Measurements from ENCODE around the gene KIAA0586.
"Not testable (repeated sequence)": the region's sequence is repeated elsewhere in the genome, so short reads cannot be mapped to it uniquely, and the experiment has no call there.

The KIAA0586 gene

GRCh38 chr14:58484176-58484575, 56.7 kb downstream of the KIAA0586 start:
- Histone ChIP-seq H3K4me1 (ENCODE audit: control insufficient read depth in 2 of 2, insufficient read depth in 2 of 2, low read length in 2 of 2) (no peaks in the 10 kb centered on the region), H3K27ac (ENCODE audit: low read depth in 2 of 2, low read length in 2 of 2) (no peak overlapping the region), H3K36me3 (ENCODE audit: control insufficient read depth in 2 of 2, insufficient read depth in 2 of 2, low read length in 2 of 2) (peaks cover 0 to 19% of the 10 kb centered on the region in 2 donors), H3K4me3 (ENCODE audit: low read length in 2 of 2) (no peak overlapping the region), H3K27me3 (ENCODE audit: control insufficient read depth in 2 of 2, insufficient read depth in 2 of 2, low read length in 2 of 2) (no peaks in the 10 kb centered on the region), H3K9ac (ENCODE audit: low read depth in 1 of 2, low read length in 2 of 2) (no peak overlapping the region), H3K9me3 (ENCODE audit: control insufficient read depth in 2 of 2, low read length in 2 of 2) (no peaks in the 10 kb centered on the region)

- H3K27me3 ChIP-seq (ENCODE audit: control insufficient read depth in 2 of 2, insufficient read depth in 2 of 2, low read length in 2 of 2), result no peaks in the 10 kb centered on the region
- H3K9me3 ChIP-seq (ENCODE audit: control insufficient read depth in 2 of 2, low read length in 2 of 2), result no peaks in the 10 kb centered on the region
- H3K4me1 ChIP-seq (ENCODE audit: control insufficient read depth in 2 of 2, insufficient read depth in 2 of 2, low read length in 2 of 2), result no peaks in the 10 kb centered on the region
- no peak overlapping the region for H3K27ac ChIP-seq (ENCODE audit: low read depth in 2 of 2, low read length in 2 of 2)
- no peak overlapping the region for H3K4me3 ChIP-seq (ENCODE audit: low read length in 2 of 2)
- H3K36me3 ChIP-seq (ENCODE audit: control insufficient read depth in 2 of 2, insufficient read depth in 2 of 2, low read length in 2 of 2), result peaks cover 15 to 26% of the 10 kb centered on the region in 2 donors
- H3K9ac ChIP-seq (ENCODE audit: low read depth in 1 of 2, low read length in 2 of 2), result no peak overlapping the region
Measured at GRCh38 chr14:58488550-58488949, 61.0 kb downstream of the KIAA0586 start.

DNA sequence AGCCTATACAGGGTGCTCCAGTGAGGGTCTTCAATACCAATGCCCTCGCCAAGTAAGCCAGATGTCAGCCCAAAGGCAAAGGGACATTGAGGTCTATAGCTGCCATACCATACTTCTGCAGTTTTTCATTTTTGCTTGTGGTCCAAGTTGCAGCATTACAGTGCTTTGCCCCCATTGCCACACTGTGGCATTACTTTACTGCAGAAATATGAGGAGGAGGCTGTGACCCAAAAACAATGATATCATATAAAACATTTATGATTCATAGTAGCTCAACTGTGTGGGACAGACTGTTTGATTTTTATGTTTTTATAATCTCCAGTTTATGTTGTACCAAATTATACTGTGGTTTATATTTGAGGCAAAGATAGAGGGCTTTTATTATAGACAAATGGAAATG, 64.1 kb downstream of the KIAA0586 start:
- Histone ChIP-seq H3K4me3 (ENCODE audit: low read length in 2 of 2) (no peak overlapping the region), H3K27me3 (ENCODE audit: control insufficient read depth in 2 of 2, insufficient read depth in 2 of 2, low read length in 2 of 2) (no peaks in the 10 kb centered on the region), H3K9me3 (ENCODE audit: control insufficient read depth in 2 of 2, low read length in 2 of 2) (no peaks in the 10 kb centered on the region), H3K36me3 (ENCODE audit: control insufficient read depth in 2 of 2, insufficient read depth in 2 of 2, low read length in 2 of 2) (peaks cover 15 to 27% of the 10 kb centered on the region in 2 donors), H3K4me1 (ENCODE audit: control insufficient read depth in 2 of 2, insufficient read depth in 2 of 2, low read length in 2 of 2) (no peaks in the 10 kb centered on the region), H3K27ac (ENCODE audit: low read depth in 2 of 2, low read length in 2 of 2) (no peak overlapping the region), H3K9ac (ENCODE audit: low read depth in 1 of 2, low read length in 2 of 2) (no peak overlapping the region)

DNA sequence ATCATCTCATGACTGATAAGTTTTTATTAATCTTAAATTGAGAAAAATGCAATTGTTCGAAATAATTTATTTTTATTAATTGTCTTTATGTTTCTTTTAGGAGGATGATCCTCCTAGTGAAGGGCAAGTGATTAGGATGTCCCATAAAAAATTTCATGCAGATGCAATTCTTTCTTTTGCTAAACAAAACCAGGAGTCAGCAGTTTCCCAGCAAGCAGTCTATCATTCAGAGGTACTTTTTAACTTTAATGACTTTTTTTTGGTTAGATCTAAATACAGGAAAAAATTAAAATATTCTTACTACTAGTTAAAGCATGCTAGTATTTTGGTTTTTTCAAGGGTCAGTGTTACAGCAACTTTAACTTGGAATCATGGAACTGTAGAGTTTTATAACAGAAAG, 64.5 kb downstream of the KIAA0586 start:
- Histone ChIP-seq H3K4me1 (ENCODE audit: control insufficient read depth in 2 of 2, insufficient read depth in 2 of 2, low read length in 2 of 2) (no peaks in the 10 kb centered on the region), H3K36me3 (ENCODE audit: control insufficient read depth in 2 of 2, insufficient read depth in 2 of 2, low read length in 2 of 2) (peaks cover 15 to 27% of the 10 kb centered on the region in 2 donors), H3K27ac (ENCODE audit: low read depth in 2 of 2, low read length in 2 of 2) (no peak overlapping the region)

DNA sequence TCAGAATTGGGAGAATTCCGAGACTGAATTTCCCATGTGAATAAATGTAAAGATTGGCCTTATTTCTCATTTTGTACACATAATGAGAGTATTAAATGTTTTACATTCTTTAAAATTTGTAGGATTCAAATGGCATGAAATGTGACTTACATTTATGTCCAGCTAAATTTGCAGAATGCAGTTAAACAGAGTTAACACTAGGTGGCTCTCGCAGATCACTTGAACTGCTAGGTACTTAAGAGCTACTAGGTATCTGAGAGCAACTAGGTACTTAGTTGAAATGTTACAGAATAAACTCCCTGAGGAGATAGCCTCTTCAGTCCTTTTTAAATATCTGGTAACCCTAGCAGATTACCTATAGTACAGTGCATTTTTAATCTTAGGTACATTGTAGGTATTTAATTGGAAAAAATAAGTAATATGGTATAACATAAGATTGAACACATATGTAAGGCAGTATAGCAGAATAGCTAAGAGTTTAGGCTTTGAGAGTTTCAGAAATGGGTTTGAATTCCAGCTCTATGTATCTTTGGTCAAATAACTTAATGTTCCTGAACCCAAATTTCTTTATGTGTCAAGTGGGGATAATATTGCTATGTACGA, 73.8 kb downstream of the KIAA0586 start:
- Histone ChIP-seq H3K4me1 (ENCODE audit: control insufficient read depth in 2 of 2, insufficient read depth in 2 of 2, low read length in 2 of 2) (no peaks in the 10 kb centered on the region), H3K4me3 (ENCODE audit: low read length in 2 of 2) (no peak overlapping the region), H3K9me3 (ENCODE audit: control insufficient read depth in 2 of 2, low read length in 2 of 2) (no peaks in the 10 kb centered on the region), H3K36me3 (ENCODE audit: control insufficient read depth in 2 of 2, insufficient read depth in 2 of 2, low read length in 2 of 2) (peaks cover 8 to 18% of the 10 kb centered on the region in 2 donors), H3K9ac (ENCODE audit: low read depth in 1 of 2, low read length in 2 of 2) (no peak overlapping the region), H3K27ac (ENCODE audit: low read depth in 2 of 2, low read length in 2 of 2) (no peak overlapping the region), H3K27me3 (ENCODE audit: control insufficient read depth in 2 of 2, insufficient read depth in 2 of 2, low read length in 2 of 2) (no peaks in the 10 kb centered on the region)

More for the DNA sequence above, 64.5 kb downstream of the KIAA0586 start:
- Histone ChIP-seq H3K9ac (ENCODE audit: low read depth in 1 of 2, low read length in 2 of 2) (no peak overlapping the region), H3K9me3 (ENCODE audit: control insufficient read depth in 2 of 2, low read length in 2 of 2) (no peaks in the 10 kb centered on the region), H3K4me3 (ENCODE audit: low read length in 2 of 2) (no peak overlapping the region), H3K27me3 (ENCODE audit: control insufficient read depth in 2 of 2, insufficient read depth in 2 of 2, low read length in 2 of 2) (no peaks in the 10 kb centered on the region)

DNA sequence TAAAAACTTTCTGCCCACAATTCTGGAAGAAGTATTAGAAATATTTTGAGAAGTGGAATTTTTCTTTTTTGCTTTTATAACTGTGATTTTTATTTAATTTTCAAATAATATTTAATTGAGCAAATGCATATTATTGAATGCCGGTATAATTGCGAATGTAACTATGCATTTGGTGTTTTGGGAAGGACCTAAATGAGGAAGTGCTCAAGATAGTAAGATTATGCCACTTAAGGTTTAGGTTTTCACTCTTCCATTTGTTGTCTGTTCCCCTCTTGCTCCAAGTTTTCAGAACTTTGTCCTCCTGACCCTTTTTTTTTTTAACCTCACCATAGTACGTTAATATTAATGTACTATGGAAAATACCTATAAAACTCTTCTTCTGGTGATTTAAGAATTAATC, 85.8 kb downstream of the KIAA0586 start:
- Histone ChIP-seq H3K27me3 (ENCODE audit: control insufficient read depth in 2 of 2, insufficient read depth in 2 of 2, low read length in 2 of 2) (no peaks in the 10 kb centered on the region), H3K27ac (ENCODE audit: low read depth in 2 of 2, low read length in 2 of 2) (no peak overlapping the region), H3K4me1 (ENCODE audit: control insufficient read depth in 2 of 2, insufficient read depth in 2 of 2, low read length in 2 of 2) (no peaks in the 10 kb centered on the region), H3K36me3 (ENCODE audit: control insufficient read depth in 2 of 2, insufficient read depth in 2 of 2, low read length in 2 of 2) (peaks cover 0 to 6% of the 10 kb centered on the region in 2 donors), H3K9me3 (ENCODE audit: control insufficient read depth in 2 of 2, low read length in 2 of 2) (no peaks in the 10 kb centered on the region), H3K4me3 (ENCODE audit: low read length in 2 of 2) (no peak overlapping the region), H3K9ac (ENCODE audit: low read depth in 1 of 2, low read length in 2 of 2) (no peak overlapping the region)

DNA sequence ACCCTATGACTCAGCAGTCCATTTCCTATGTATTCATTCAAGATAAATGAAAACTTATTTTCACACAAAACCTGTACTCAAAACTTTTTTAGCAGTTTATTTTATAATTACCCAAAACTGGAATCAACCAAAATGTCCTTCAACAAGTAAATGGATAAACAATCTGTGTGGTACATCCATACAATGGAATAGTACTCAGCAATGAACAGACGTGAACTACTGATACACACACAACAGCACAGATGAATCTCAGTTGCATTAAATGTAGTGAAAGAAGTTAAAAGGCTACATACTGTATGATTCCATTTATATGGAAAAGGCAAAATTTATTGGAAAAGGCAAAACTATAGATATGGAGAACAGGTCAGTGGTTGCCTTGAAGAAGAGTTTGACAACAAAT, 90.1 kb downstream of the KIAA0586 start:
- Histone ChIP-seq H3K36me3 (ENCODE audit: control insufficient read depth in 2 of 2, insufficient read depth in 2 of 2, low read length in 2 of 2) (peaks cover 0 to 10% of the 10 kb centered on the region in 2 donors), H3K9ac (ENCODE audit: low read depth in 1 of 2, low read length in 2 of 2) (no peak overlapping the region), H3K4me3 (ENCODE audit: low read length in 2 of 2) (no peak overlapping the region), H3K27me3 (ENCODE audit: control insufficient read depth in 2 of 2, insufficient read depth in 2 of 2, low read length in 2 of 2) (no peaks in the 10 kb centered on the region), H3K27ac (ENCODE audit: low read depth in 2 of 2, low read length in 2 of 2) (no peak overlapping the region), H3K9me3 (ENCODE audit: control insufficient read depth in 2 of 2, low read length in 2 of 2) (no peaks in the 10 kb centered on the region), H3K4me1 (ENCODE audit: control insufficient read depth in 2 of 2, insufficient read depth in 2 of 2, low read length in 2 of 2) (no peaks in the 10 kb centered on the region)

GRCh38 chr14:58525691-58526090, 98.2 kb downstream of the KIAA0586 start:
- H3K9ac ChIP-seq (ENCODE audit: low read depth in 1 of 2, low read length in 2 of 2); H3K36me3 ChIP-seq (ENCODE audit: control insufficient read depth in 2 of 2, insufficient read depth in 2 of 2, low read length in 2 of 2); H3K27me3 ChIP-seq (ENCODE audit: control insufficient read depth in 2 of 2, insufficient read depth in 2 of 2, low read length in 2 of 2); H3K27ac ChIP-seq (ENCODE audit: low read depth in 2 of 2, low read length in 2 of 2); H3K9me3 ChIP-seq (ENCODE audit: control insufficient read depth in 2 of 2, low read length in 2 of 2); H3K4me1 ChIP-seq (ENCODE audit: control insufficient read depth in 2 of 2, insufficient read depth in 2 of 2, low read length in 2 of 2); H3K4me3 ChIP-seq (ENCODE audit: low read length in 2 of 2): not testable (repeated sequence)

DNA sequence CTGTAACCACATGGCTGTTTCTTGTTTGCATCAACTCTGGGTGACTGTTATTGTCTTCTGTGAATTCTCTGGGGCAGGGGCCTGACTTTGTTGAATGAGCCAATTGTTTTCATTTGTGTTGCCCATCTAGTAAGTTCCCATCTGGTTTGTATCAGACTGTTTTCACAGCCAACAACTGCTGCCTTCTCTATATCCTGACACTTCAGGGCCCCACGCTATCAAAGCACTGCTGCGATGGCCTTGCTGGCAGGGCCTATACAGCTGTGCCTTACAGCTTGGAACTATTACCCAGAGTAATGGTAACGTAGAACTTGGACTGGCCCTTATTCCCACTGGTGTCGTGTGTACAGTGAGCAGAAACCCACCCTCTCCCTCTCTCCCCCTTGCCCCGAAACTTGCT, 105.9 kb downstream of the KIAA0586 start:
- Histone ChIP-seq H3K4me3 (ENCODE audit: low read length in 2 of 2) (no peak overlapping the region), H3K9me3 (ENCODE audit: control insufficient read depth in 2 of 2, low read length in 2 of 2) (no peaks in the 10 kb centered on the region), H3K27ac (ENCODE audit: low read depth in 2 of 2, low read length in 2 of 2) (no peak overlapping the region), H3K36me3 (ENCODE audit: control insufficient read depth in 2 of 2, insufficient read depth in 2 of 2, low read length in 2 of 2) (no peaks in the 10 kb centered on the region), H3K4me1 (ENCODE audit: control insufficient read depth in 2 of 2, insufficient read depth in 2 of 2, low read length in 2 of 2) (no peaks in the 10 kb centered on the region), H3K9ac (ENCODE audit: low read depth in 1 of 2, low read length in 2 of 2) (no peak overlapping the region), H3K27me3 (ENCODE audit: control insufficient read depth in 2 of 2, insufficient read depth in 2 of 2, low read length in 2 of 2) (no peaks in the 10 kb centered on the region)

- no peaks in the 10 kb centered on the region for H3K36me3 ChIP-seq (ENCODE audit: control insufficient read depth in 2 of 2, insufficient read depth in 2 of 2, low read length in 2 of 2)
- H3K9ac ChIP-seq (ENCODE audit: low read depth in 1 of 2, low read length in 2 of 2), result no peak overlapping the region
- no peak overlapping the region for H3K27ac ChIP-seq (ENCODE audit: low read depth in 2 of 2, low read length in 2 of 2)
- H3K4me1 ChIP-seq (ENCODE audit: control insufficient read depth in 2 of 2, insufficient read depth in 2 of 2, low read length in 2 of 2), result no peaks in the 10 kb centered on the region
- H3K4me3 ChIP-seq (ENCODE audit: low read length in 2 of 2), result no peak overlapping the region
- no peaks in the 10 kb centered on the region for H3K9me3 ChIP-seq (ENCODE audit: control insufficient read depth in 2 of 2, low read length in 2 of 2)
- H3K27me3 ChIP-seq (ENCODE audit: control insufficient read depth in 2 of 2, insufficient read depth in 2 of 2, low read length in 2 of 2), result no peaks in the 10 kb centered on the region
Measured at GRCh38 chr14:58535044-58535443, 107.5 kb downstream of the KIAA0586 start.

GRCh38 chr14:58537004-58537403, 109.5 kb downstream of the KIAA0586 start:
- H3K4me3 ChIP-seq (ENCODE audit: low read length in 2 of 2), result no peak overlapping the region
- H3K27ac ChIP-seq (ENCODE audit: low read depth in 2 of 2, low read length in 2 of 2), result no peak overlapping the region
- no peaks in the 10 kb centered on the region for H3K9me3 ChIP-seq (ENCODE audit: control insufficient read depth in 2 of 2, low read length in 2 of 2)
- no peaks in the 10 kb centered on the region for H3K36me3 ChIP-seq (ENCODE audit: control insufficient read depth in 2 of 2, insufficient read depth in 2 of 2, low read length in 2 of 2)
- no peaks in the 10 kb centered on the region for H3K4me1 ChIP-seq (ENCODE audit: control insufficient read depth in 2 of 2, insufficient read depth in 2 of 2, low read length in 2 of 2)
- no peaks in the 10 kb centered on the region for H3K27me3 ChIP-seq (ENCODE audit: control insufficient read depth in 2 of 2, insufficient read depth in 2 of 2, low read length in 2 of 2)
- H3K9ac ChIP-seq (ENCODE audit: low read depth in 1 of 2, low read length in 2 of 2), result no peak overlapping the region

Data from mucosa of rectum (tissue), 2 donors.